Ovary (tissue), 3 donors: ENCODE data around the gene ARHGAP45.

Source experiments
- EP300 ChIP-seq: sonication (generic); formaldehyde crosslinking; IDR thresholded peaks from one replicate; pipeline ENCODE4 v1.6.1; 2017; ENCODE audit warnings: antibody characterized with exemption
- POLR2A ChIP-seq: fragments of 450-650 bp; IDR thresholded peaks from one replicate; pipeline ENCODE4 v1.6.1; 2017; ENCODE audit warnings: antibody characterized with exemption, mild to moderate bottlenecking, moderate library complexity
- TF ChIP-seq, protein P1 (sequence below), 3 donors: fragments of 450-650 bp in 2 of 3; fragments of 200-600 bp in 1 of 3; IDR thresholded peaks; one replicate each; pipeline versions ENCODE4 v1.5.1 to v1.8.0; 2016 to 2022; ENCODE audit warnings: antibody characterized with exemption in 3 of 3, mild to moderate bottlenecking in 1 of 3
- donor health status: DM: no; HTN: no; CAD: no.

DNA sequence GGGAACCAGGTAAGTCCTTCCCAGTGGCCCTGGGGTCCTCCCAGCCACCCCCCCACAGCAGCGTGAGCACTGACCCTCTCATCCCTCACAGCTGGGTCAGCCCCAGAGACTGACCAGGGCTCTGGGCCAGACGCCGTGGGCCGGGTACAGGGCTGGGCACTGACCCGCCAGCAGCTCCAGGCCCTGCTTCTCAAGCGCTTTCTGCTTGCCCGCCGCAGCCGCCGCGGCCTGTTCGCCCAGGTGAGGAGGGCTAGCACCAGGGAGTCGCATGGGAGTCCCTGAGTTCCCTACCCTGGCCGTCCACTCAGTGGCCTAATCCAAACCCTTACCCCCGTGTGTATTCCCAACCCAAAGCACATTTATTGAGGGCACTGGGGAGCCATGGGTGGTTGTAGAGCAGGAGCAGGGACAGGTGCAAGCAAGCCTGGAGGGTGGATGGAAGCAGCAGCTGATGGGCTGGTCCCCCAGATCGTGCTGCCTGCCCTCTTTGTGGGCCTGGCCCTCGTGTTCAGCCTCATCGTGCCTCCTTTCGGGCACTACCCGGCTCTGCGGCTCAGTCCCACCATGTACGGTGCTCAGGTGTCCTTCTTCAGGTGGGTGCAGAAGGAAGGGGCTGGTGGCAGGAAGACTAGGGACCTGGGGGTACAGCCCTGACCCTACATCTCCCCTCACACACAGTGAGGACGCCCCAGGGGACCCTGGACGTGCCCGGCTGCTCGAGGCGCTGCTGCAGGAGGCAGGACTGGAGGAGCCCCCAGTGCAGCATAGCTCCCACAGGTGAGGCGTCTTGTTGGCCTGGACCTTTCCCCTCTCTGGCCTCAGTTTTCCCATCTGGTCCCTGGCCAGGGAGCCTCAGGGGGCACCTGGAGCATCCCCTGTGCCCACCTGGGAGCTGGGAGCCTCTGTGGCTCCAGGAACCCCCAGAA, 12.6 kb upstream of the ARHGAP45 start:
- TF ChIP-seq, protein P1, sequence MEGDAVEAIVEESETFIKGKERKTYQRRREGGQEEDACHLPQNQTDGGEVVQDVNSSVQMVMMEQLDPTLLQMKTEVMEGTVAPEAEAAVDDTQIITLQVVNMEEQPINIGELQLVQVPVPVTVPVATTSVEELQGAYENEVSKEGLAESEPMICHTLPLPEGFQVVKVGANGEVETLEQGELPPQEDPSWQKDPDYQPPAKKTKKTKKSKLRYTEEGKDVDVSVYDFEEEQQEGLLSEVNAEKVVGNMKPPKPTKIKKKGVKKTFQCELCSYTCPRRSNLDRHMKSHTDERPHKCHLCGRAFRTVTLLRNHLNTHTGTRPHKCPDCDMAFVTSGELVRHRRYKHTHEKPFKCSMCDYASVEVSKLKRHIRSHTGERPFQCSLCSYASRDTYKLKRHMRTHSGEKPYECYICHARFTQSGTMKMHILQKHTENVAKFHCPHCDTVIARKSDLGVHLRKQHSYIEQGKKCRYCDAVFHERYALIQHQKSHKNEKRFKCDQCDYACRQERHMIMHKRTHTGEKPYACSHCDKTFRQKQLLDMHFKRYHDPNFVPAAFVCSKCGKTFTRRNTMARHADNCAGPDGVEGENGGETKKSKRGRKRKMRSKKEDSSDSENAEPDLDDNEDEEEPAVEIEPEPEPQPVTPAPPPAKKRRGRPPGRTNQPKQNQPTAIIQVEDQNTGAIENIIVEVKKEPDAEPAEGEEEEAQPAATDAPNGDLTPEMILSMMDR (IDR thresholded peaks at IDR 0.05) = no peak
- no peak for TF ChIP-seq EP300
- no peak for TF ChIP-seq POLR2A
